Activated CD4-positive, alpha-beta memory T cell treated with anti-CD3 and anti-CD28 coated beads, Interleukin-2, amount 10 ng/mL, durations not matched to agents 7 days and 5 days (primary cell): ENCODE results near the gene TSPO. TPM values are rescaled to one million over a fixed set of nuclear protein-coding genes. Genes with fewer than 3 reads are reported as not detected.

Experiments
- CTCF ChIA-PET: fragments of 350-600 bp; sonication (Branson Sonifier 250); formaldehyde crosslinking; loops from one replicate; lab custom pipeline; 2021; ENCODE audit warnings: antibody characterized with exemption, inconsistent platforms; lab: Charles Lee
- POLR2A ChIA-PET: fragments of 350-600 bp; sonication (Branson Sonifier 250); formaldehyde crosslinking; loops from one replicate; lab custom pipeline; 2021; ENCODE audit warnings: antibody characterized with exemption; lab: Charles Lee
- DNase-seq: peaks from one replicate; pipeline ENCODE4 v3.0.0-alpha.2; 2020
- H3K27ac Mint-ChIP-seq: one replicate; pipeline ENCODE4 v1.8.0; 2021; ENCODE audit warnings: mild to moderate bottlenecking, mixed read lengths
- H3K27me3 Mint-ChIP-seq: one replicate; pipeline ENCODE4 v1.8.0; 2021; ENCODE audit warnings: mixed read lengths
- H3K36me3 Mint-ChIP-seq: one replicate; pipeline ENCODE4 v1.8.0; 2021; ENCODE audit warnings: low read depth, mixed read lengths
- H3K4me1 Mint-ChIP-seq: one replicate; pipeline ENCODE4 v1.8.0; 2021; ENCODE audit warnings: mixed read lengths
- H3K4me3 Mint-ChIP-seq: one replicate; pipeline ENCODE4 v1.8.0; 2021; ENCODE audit warnings: mild to moderate bottlenecking, mixed read lengths
- H3K9me3 Mint-ChIP-seq: one replicate; pipeline ENCODE4 v1.8.0; 2021; ENCODE audit warnings: mixed read lengths
- total RNA-seq, 2 experiments: library from RNA; stranded (reverse); gene quantifications; one replicate each; pipeline ENCODE4 v1.2.3, GENCODE V29; 2021

The TSPO gene
- total RNA-seq, 2 experiments from 2014 or later: 133 TPM

DNA sequence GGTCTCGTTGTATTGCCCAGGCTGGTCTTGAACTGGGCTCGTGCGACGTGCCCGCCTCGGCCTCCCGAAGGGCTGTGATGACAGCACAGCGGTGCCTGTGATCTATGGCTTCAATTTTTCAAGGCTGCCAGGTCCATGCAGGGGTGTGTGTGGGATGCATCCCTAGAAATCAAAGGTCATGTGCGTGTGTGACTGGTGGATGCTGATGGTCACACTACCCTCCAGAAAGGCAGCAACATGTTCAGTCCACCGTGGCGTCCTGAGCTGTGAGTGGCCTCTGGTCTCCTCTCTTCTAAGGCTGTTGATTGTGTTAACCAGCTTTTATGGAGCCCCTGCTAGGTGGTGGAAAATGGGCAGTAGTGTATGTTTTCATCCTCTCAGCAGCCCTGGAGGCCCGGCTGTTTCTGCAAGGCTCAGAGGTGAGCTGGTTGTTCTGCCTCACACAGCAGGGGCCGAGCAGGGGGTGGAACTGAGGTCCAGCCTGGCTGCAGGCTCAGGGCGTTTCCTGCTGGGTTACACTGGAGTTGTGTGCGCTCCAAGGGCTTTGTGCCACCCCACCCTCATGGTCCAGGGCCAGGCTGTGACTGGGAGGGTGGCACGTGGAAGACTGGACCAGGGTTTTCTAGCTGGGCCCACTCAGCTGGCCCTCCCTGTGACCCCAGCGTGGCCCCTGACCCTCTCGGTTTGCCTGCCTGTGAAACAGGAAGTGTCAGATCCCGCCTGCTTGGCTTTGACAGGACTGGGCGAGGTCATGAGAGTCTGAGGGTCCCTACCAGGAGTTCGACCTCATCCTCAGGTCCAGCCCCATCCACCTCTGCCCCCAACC, 33.1 kb upstream of the TSPO start:
- Mint-ChIP-seq H3K27me3 (peaks cover under 1% of the 10 kb centered on the region), H3K4me1 (peaks cover 9% of the 10 kb centered on the region), H3K4me3 (no peak overlapping the region), H3K9me3 (no peaks in the 10 kb centered on the region), H3K27ac (no peak overlapping the region), H3K36me3 (no peaks in the 10 kb centered on the region)
- no peak for DNase-seq
- ChIA-PET CTCF (interaction anchor here (0.6 kb wide), 1 partner anchor 29 kb away, joined by 3 read pairs; no protein-coding TSS in a partner anchor), POLR2A (interaction anchor here (1.1 kb wide), 1 partner anchor 503 kb away, joined by 3 read pairs; no protein-coding TSS in a partner anchor)

DNA sequence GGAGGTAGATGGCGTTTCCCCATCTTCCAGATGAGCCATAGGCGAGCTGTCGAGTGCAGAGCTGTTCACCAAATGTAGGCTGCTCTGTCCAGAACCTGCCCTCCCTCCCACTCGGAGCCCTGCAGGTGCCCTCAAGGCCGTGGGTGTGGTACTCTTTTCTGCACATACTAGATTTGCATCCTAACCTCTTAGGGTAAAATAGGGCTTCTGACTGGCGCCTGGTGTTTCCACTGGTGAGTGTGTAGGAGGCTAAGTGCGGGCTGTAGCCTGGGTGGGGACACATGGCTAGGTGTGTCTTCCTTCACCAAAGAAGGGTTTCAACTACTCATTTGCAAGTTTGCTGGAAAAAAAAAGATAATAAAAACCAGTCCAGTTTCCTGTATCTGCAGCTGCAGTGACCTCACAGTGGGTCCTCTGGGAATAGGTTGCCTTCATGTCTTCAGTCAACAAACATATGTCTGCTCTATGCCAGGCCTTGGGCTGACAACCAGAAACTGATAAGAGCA, 32.4 kb upstream of the TSPO start:
- no peaks in the 10 kb centered on the region for H3K27me3 Mint-ChIP-seq
- no peak for DNase-seq
- no peaks in the 10 kb centered on the region for H3K9me3 Mint-ChIP-seq
- H3K4me3 Mint-ChIP-seq: no peak overlapping the region
- H3K36me3 Mint-ChIP-seq: no peaks in the 10 kb centered on the region
- POLR2A ChIA-PET: no interaction called here
- CTCF ChIA-PET: no interaction called here
- no peak overlapping the region for H3K27ac Mint-ChIP-seq
- H3K4me1 Mint-ChIP-seq: peaks cover 9% of the 10 kb centered on the region

DNA sequence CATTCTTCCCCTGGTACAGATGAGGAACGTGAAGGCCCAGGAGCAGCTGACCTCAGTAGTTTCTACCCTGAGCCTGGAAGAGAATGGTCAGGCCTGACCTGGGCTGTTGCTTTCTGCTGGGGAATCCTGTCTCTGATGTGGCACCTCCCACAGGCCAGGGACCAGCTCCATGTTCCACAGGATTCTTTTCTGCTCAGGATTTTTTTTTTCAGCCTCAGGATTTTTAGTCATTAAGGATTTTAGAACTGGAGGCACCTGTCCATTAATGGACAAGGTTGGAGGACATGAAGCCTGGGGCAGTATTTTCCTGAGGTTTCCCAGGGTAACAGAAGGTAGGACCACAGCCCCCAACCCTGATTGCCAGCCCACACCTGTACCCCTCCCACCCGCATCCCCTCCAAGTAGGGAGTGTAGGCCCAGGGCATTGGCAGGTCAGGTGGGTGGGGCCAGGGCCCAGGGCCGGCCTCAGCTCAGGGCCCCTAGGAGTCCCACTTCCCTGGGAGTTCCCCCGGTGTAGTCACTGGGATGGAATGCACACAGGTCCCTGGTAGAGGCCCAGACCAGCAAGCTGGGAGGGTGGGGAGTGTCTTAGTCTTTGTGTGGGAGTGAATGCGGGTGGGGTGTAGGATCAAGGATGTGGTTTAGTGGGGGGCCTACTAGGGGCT, 24.7 kb upstream of the TSPO start:
- H3K36me3 Mint-ChIP-seq: no peaks in the 10 kb centered on the region
- ChIA-PET CTCF (interaction anchor here (0.6 kb wide), 1 partner anchor 482 kb away, joined by 3 read pairs; no protein-coding TSS in a partner anchor), POLR2A (interaction anchor here (0.9 to 1.0 kb wide), 2 partner anchors 15 to 61 kb away, joined by 3 read pairs; no protein-coding TSS in a partner anchor)
- no peaks in the 10 kb centered on the region for H3K9me3 Mint-ChIP-seq
- H3K4me3 Mint-ChIP-seq: no peak overlapping the region
- no peak overlapping the region for H3K27ac Mint-ChIP-seq
- H3K4me1 Mint-ChIP-seq: peaks cover 9% of the 10 kb centered on the region
- no peaks in the 10 kb centered on the region for H3K27me3 Mint-ChIP-seq
- no peak for DNase-seq

DNA sequence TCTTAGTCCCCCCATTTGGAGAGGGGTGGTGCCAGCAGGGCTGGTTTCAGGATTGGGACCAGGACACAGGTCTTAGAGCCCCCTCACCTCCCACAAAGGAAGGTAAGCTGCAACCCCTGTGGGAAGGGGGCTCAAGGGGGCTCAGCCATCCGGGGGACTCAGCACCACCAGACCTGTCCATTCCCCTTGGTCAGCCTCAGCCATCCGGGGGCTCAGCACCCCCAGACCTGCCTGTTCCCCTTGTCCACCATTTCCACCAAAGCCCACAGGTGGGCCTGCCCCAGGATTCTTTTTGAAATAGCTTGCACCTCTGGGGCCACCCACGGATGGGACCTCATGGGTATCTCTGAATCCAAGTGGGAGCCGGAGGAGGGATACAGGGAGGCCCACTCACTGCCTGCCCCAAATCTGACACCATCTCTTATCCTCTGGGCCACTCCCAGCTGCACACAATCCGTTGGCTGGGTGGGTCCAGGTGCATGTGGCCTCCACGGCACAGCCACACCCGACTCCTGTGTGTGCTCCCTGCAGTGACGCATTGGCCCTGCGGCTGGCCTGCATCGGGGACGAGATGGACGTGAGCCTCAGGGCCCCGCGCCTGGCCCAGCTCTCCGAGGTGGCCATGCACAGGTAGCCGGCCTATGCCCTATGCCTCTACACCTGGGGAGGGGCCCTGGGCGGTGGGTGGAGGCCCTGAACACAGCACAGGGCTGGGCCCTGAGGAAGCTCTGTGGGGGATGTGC, 24.0 kb upstream of the TSPO start:
- H3K9me3 Mint-ChIP-seq: no peaks in the 10 kb centered on the region
- no peak overlapping the region for H3K27ac Mint-ChIP-seq

DNA sequence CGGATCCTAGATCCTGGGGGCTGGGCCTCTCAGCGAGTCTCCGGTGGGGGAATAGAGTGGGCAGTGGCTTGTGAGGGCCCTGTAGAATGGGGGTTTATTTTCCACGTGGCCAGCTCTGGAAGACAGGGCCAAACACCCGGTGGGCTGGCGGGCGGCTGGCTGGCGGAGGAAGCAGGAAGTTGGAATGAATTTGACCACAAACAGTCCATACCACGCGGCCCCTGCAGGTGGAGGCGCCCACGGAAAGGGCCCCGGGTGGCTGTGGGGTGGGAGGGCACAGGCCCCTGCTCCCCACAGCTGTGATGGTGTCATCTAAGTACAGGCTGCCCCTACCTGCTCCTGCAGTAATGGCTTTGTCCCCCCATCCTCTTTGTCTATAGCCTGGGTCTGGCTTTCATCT, 23.2 kb upstream of the TSPO start:
- POLR2A ChIA-PET: no interaction called here
- no peaks in the 10 kb centered on the region for H3K36me3 Mint-ChIP-seq
- H3K9me3 Mint-ChIP-seq: no peaks in the 10 kb centered on the region
- H3K4me1 Mint-ChIP-seq: peaks cover 9% of the 10 kb centered on the region
- CTCF ChIA-PET: interaction anchor here (1.0 to 1.3 kb wide), 2 partner anchors 8 to 14 kb away, joined by 3 read pairs; no protein-coding TSS in a partner anchor
- H3K27me3 Mint-ChIP-seq: no peaks in the 10 kb centered on the region
- no peak overlapping the region for H3K4me3 Mint-ChIP-seq
- no peak for DNase-seq
- H3K27ac Mint-ChIP-seq: no peak overlapping the region

More for the DNA sequence above, 24.0 kb upstream of the TSPO start:
- POLR2A ChIA-PET: interaction anchor here (0.9 to 1.0 kb wide), 2 partner anchors 15 to 60 kb away, joined by 3 read pairs; no protein-coding TSS in a partner anchor
- H3K4me1 Mint-ChIP-seq: peaks cover 9% of the 10 kb centered on the region
- no peaks in the 10 kb centered on the region for H3K27me3 Mint-ChIP-seq
- CTCF ChIA-PET: interaction anchor here (1.0 to 1.3 kb wide), 2 partner anchors 9 to 15 kb away, joined by 3 read pairs; no protein-coding TSS in a partner anchor
- H3K36me3 Mint-ChIP-seq: no peaks in the 10 kb centered on the region
- no peak for DNase-seq
- no peak overlapping the region for H3K4me3 Mint-ChIP-seq

DNA sequence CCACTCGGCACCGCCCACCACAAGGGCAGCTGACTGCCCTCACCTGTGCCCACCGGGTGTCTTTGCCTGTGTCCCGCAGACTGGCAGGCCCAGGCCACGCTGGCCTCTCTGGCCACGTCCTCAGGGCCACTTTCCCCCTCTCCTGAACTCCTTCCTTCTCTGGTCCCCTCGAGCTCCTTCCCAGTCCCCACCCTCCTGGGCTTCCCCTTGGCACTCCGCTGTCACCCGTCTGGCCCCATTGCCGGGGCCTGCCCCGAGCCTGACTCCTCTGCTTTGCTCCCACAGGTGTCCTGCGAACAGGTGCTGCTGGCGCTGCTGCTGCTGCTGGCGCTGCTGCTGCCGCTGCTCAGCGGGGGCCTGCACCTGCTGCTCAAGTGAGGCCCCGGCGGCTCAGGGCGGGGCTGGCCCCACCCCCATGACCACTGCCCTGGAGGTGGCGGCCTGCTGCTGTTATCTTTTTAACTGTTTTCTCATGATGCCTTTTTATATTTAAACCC, 22.4 kb upstream of the TSPO start:
- peaks cover 4% of the 10 kb centered on the region for H3K36me3 Mint-ChIP-seq
- no peak overlapping the region for H3K27ac Mint-ChIP-seq
- DNase-seq: no peak
- ChIA-PET CTCF (no interaction called here), POLR2A (no interaction called here)
- no peak overlapping the region for H3K4me3 Mint-ChIP-seq
- peaks cover 9% of the 10 kb centered on the region for H3K4me1 Mint-ChIP-seq
- no peaks in the 10 kb centered on the region for H3K27me3 Mint-ChIP-seq
- H3K9me3 Mint-ChIP-seq: no peaks in the 10 kb centered on the region

DNA sequence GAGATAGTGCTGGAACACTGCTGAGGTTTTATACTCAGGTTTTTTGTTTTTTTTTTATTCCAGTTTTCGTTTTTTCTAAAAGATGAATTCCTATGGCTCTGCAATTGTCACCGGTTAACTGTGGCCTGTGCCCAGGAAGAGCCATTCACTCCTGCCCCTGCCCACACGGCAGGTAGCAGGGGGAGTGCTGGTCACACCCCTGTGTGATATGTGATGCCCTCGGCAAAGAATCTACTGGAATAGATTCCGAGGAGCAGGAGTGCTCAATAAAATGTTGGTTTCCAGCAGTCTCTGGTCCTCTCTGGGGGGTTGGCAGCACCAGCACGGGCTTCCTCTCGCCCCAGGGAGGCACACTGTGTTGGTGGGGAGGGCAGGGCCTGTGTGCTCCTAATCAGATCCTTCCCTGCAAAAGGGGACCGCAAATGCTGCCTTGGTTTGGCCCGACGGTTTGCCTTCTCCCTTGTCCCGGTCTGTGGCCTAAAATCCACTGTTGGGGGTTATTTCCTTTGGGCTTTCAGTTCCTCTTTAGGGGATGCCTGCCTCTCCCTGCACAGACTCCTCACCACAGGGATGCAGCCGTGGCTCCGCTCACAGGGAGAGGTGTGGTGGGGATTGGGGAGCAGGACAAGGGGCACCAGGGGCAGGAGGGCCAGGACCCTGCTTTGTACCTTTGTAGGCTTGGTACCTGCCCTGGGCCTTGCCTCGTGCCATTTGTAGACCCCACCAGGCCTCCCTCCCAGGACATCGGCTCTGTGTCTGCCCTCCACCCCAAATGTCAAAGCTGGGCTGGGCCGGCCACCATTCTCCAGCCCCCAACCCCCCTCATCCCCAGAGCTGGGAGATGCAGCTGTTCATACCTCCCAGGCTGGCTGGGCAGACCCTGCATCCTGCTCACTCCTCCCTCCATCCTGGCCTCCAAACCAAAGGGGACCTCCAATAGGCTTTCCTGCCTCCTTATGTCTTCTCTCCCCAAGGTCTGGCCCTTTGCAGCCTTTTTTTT, 21.6 kb upstream of the TSPO start:
- peaks cover 6% of the 10 kb centered on the region for H3K36me3 Mint-ChIP-seq
- ChIA-PET POLR2A (no interaction called here), CTCF (interaction anchor here (0.6 kb wide), 1 partner anchor 97 kb away, joined by 3 read pairs; no protein-coding TSS in a partner anchor)
- peaks cover 9% of the 10 kb centered on the region for H3K4me1 Mint-ChIP-seq
- no peak overlapping the region for H3K4me3 Mint-ChIP-seq
- H3K27ac Mint-ChIP-seq: no peak overlapping the region
- DNase-seq: no peak
- H3K9me3 Mint-ChIP-seq: no peaks in the 10 kb centered on the region
- H3K27me3 Mint-ChIP-seq: no peaks in the 10 kb centered on the region

DNA sequence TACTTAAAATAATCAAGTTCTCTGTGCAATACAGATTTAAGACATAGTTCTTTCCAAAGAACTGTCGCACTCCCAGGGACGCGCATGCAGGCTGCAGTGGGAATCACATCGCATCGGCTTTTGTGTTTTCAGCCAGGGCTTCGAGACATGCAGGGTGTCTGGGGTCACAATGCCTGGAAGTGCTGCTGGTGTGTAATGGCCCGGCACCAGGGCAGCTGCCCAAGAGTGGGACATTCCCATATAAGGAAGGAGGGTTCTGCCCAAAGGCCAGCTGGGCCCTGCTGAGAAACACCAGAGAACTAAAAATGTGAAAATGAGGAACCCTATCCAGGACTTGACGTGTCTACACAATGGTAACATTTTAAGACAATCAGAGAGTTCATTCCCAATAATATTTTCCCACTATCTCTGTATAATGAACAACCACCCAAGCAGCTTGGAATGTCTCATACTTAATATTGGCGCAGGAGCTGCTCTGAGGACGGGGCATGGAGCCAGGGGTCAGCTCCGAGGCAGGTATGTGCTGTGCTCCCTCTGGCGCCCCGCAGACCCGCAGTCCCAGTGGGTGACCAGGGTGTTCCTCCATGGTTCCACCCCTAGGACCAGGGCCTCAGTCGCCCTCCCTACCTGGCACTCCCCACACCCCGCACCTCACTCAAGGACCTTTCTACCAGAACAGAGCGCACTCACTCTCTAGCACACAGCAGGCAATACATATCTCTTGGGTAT, 19.4 kb upstream of the TSPO start:
- H3K9me3 Mint-ChIP-seq: no peaks in the 10 kb centered on the region
- no peaks in the 10 kb centered on the region for H3K27me3 Mint-ChIP-seq
- H3K4me1 Mint-ChIP-seq: peaks cover 9% of the 10 kb centered on the region
- CTCF ChIA-PET: no interaction called here
- no peak for DNase-seq
- H3K4me3 Mint-ChIP-seq: no peak overlapping the region
- H3K36me3 Mint-ChIP-seq: peaks cover 12% of the 10 kb centered on the region
- POLR2A ChIA-PET: no interaction called here
- no peak overlapping the region for H3K27ac Mint-ChIP-seq

DNA sequence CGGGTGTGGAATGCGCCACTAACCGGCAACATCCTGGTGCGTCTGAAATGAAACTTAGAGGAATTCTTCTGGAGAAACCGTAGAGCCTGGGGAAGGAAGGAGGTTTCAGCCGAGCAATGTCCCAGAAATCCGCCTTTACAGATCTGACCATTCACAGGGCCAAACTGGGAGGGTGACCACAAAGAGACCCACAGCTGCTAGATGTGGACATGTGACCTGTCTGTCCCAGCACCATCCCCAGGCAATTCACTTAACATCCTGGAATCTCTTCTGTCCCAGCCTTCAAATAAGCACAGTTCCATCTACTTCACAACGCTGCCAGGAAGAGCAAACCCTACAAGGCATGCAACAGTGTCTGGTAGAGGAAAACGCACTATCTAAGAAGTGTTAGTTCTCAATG, 18.0 kb upstream of the TSPO start:
- ChIA-PET CTCF (no interaction called here), POLR2A (no interaction called here)
- DNase-seq: no peak
- H3K36me3 Mint-ChIP-seq: peaks cover 20% of the 10 kb centered on the region
- H3K27me3 Mint-ChIP-seq: no peaks in the 10 kb centered on the region
- peaks cover 2% of the 10 kb centered on the region for H3K4me1 Mint-ChIP-seq
- H3K4me3 Mint-ChIP-seq: no peak overlapping the region
- H3K9me3 Mint-ChIP-seq: no peaks in the 10 kb centered on the region
- H3K27ac Mint-ChIP-seq: no peak overlapping the region

DNA sequence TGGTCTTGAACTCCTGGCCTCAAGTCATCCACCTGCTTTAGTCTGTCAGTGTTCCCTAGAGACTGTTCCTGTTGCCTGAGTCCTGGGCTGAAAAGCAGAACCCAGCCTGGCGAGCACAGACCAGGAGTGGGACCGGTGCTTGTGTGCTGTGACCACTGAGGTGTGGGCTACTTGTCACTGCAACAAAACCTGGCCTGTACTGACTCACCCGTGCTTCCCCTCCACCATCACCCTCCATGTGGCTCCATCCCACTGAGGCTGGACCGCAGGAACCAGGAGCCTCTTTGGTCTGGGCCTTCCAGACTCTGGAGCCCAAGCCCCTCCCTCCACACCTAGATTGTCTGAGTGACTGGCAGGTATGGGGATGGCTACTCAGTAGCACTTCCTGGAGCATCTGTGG, 16.8 kb upstream of the TSPO start:
- POLR2A ChIA-PET: no interaction called here
- no peaks in the 10 kb centered on the region for H3K9me3 Mint-ChIP-seq
- H3K4me3 Mint-ChIP-seq: no peak overlapping the region

DNA sequence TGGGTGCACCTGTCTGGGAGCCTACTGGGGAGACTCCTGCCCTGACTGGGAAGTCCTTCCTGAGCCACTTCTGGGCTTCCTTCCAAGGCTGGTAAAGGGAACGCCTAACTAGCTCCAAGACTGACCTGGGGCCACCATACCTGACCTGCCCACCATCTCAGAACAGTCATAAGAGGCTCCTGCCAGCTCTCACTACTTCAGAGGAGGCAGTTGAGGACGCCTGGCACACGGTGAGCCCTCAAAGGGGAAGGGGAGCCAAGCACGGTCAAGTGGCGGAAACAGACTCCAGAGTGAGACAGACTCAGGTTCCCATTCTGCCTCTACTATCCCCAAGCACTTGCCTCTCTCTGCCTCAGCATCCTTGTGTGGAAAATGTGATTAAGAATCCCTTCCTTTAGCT, 15.8 kb upstream of the TSPO start:
- no peak overlapping the region for H3K27ac Mint-ChIP-seq
- H3K9me3 Mint-ChIP-seq: no peaks in the 10 kb centered on the region
- DNase-seq: no peak
- H3K4me3 Mint-ChIP-seq: no peak overlapping the region
- ChIA-PET POLR2A (no interaction called here), CTCF (interaction anchor here (0.6 to 0.8 kb wide), 2 partner anchors 45 to 359 kb away, joined by 3 to 4 read pairs; no protein-coding TSS in a partner anchor)
- peaks cover 28% of the 10 kb centered on the region for H3K36me3 Mint-ChIP-seq
- peaks cover 2% of the 10 kb centered on the region for H3K4me1 Mint-ChIP-seq
- H3K27me3 Mint-ChIP-seq: no peaks in the 10 kb centered on the region

More for the DNA sequence above, 16.8 kb upstream of the TSPO start:
- peaks cover 2% of the 10 kb centered on the region for H3K4me1 Mint-ChIP-seq
- peaks cover 25% of the 10 kb centered on the region for H3K36me3 Mint-ChIP-seq
- CTCF ChIA-PET: interaction anchor here (0.9 kb wide), 1 partner anchor 12 kb away, joined by 3 read pairs; no protein-coding TSS in a partner anchor
- no peak for DNase-seq
- H3K27ac Mint-ChIP-seq: no peak overlapping the region
- H3K27me3 Mint-ChIP-seq: no peaks in the 10 kb centered on the region
